ENCODE data around the gene UNC79. TPM values are rescaled to one million over a fixed set of nuclear protein-coding genes. Genes with fewer than 3 reads are reported as not detected.

Gene UNC79
- total and polyA plus RNA-seq, 8 donors, result 1.2 to 3.8 (median 1.7) TPM

GRCh38 chr14:93717668-93718320 is 287.1 kb downstream of the UNC79 start:
- Histone ChIP-seq H3K9me3 (no peaks in the 10 kb centered on the region), H3K27me3 (no peaks in the 10 kb centered on the region), H3K4me3 (no peak overlapping the region), H3K36me3 (no peaks in the 10 kb centered on the region), H3K27ac (no peak overlapping the region), H3K4me1 (no peaks in the 10 kb centered on the region)
- no peak for TF ChIP-seq CTCF (IDR thresholded peaks at IDR 0.05)
- DNase-seq (peak in 1 of 6 donors; percentile 1), FAIRE-seq (no peak), ATAC-seq (no peak)
- intact Hi-C loops (cut with DNase I), result no loop called here
- 76 to 86% methylated on average over 13 of the region's 13 CpGs for WGBS, 2 donors

- H3K36me3 ChIP-seq, result no peaks in the 10 kb centered on the region
- no peak for FAIRE-seq
- intact Hi-C loops (cut with DNase I), result no loop called here
- no peak overlapping the region for H3K27ac ChIP-seq
- no peaks in the 10 kb centered on the region for H3K27me3 ChIP-seq
- TF ChIP-seq CTCF (IDR thresholded peaks at IDR 0.05), result no peak
- WGBS, 2 donors, result 83 to 100% methylated on average over 3 of the region's 3 CpGs
- H3K4me3 ChIP-seq, result no peak overlapping the region
- H3K9me3 ChIP-seq, result no peaks in the 10 kb centered on the region
- no peak for DNase-seq
- no peaks in the 10 kb centered on the region for H3K4me1 ChIP-seq
- ATAC-seq, result no peak
Observed at GRCh38 chr14:93719256-93719655, 288.5 kb downstream of the UNC79 start.

- Histone ChIP-seq H3K4me1 (no peaks in the 10 kb centered on the region), H3K9me3 (no peaks in the 10 kb centered on the region), H3K27ac (no peak overlapping the region), H3K4me3 (no peak overlapping the region), H3K36me3 (no peaks in the 10 kb centered on the region), H3K27me3 (no peaks in the 10 kb centered on the region)
- ATAC-seq, result no peak
- no peak for FAIRE-seq
- TF ChIP-seq CTCF (IDR thresholded peaks at IDR 0.05), result no peak
- DNase-seq, result no peak
- intact Hi-C loops (cut with DNase I), result no loop called here
- WGBS, 2 donors, result 75 to 85% methylated on average over 12 of the region's 12 CpGs
Observed at GRCh38 chr14:93720076-93720815, 289.5 kb downstream of the UNC79 start.

- H3K4me3 ChIP-seq, result no peak overlapping the region
- no peaks in the 10 kb centered on the region for H3K4me1 ChIP-seq
- no peak overlapping the region for H3K27ac ChIP-seq
- DNase-seq (no peak), ATAC-seq (no peak), FAIRE-seq (no peak)
- intact Hi-C loops (cut with DNase I), result no loop called here
- no peak for TF ChIP-seq CTCF (IDR thresholded peaks at IDR 0.05)
- WGBS, 2 donors, result 80 to 90% methylated on average over 13 of the region's 13 CpGs
- H3K27me3 ChIP-seq, result no peaks in the 10 kb centered on the region
- no peaks in the 10 kb centered on the region for H3K36me3 ChIP-seq
- H3K9me3 ChIP-seq, result no peaks in the 10 kb centered on the region
Observed at GRCh38 chr14:93720981-93721483, 290.3 kb downstream of the UNC79 start.

- H3K27me3 ChIP-seq, result no peaks in the 10 kb centered on the region
- no peak for FAIRE-seq
- WGBS, 2 donors, result 74 to 87% methylated on average over 4 of the region's 4 CpGs
Observed at GRCh38 chr14:93723001-93723400, 292.3 kb downstream of the UNC79 start.

More at GRCh38 chr14:93723001-93723400, 292.3 kb downstream of the UNC79 start:
- TF ChIP-seq CTCF (IDR thresholded peaks at IDR 0.05), result no peak
- no peaks in the 10 kb centered on the region for H3K36me3 ChIP-seq
- no peak overlapping the region for H3K4me3 ChIP-seq
- ATAC-seq, result no peak
- no peak for DNase-seq
- H3K4me1 ChIP-seq, result no peaks in the 10 kb centered on the region
- intact Hi-C loops (cut with DNase I), result no loop called here
- no peak overlapping the region for H3K27ac ChIP-seq
- no peaks in the 10 kb centered on the region for H3K9me3 ChIP-seq
